Fibroblast of peridontal ligament (primary cell): ENCODE data around the gene SPOUT1.

ENCODE experiments used
- DNase-seq: peaks from one replicate; pipeline ENCODE4 v3.0.0-alpha.2; 2010; ENCODE audit errors: extremely low read depth

SPOUT1 gene

DNA sequence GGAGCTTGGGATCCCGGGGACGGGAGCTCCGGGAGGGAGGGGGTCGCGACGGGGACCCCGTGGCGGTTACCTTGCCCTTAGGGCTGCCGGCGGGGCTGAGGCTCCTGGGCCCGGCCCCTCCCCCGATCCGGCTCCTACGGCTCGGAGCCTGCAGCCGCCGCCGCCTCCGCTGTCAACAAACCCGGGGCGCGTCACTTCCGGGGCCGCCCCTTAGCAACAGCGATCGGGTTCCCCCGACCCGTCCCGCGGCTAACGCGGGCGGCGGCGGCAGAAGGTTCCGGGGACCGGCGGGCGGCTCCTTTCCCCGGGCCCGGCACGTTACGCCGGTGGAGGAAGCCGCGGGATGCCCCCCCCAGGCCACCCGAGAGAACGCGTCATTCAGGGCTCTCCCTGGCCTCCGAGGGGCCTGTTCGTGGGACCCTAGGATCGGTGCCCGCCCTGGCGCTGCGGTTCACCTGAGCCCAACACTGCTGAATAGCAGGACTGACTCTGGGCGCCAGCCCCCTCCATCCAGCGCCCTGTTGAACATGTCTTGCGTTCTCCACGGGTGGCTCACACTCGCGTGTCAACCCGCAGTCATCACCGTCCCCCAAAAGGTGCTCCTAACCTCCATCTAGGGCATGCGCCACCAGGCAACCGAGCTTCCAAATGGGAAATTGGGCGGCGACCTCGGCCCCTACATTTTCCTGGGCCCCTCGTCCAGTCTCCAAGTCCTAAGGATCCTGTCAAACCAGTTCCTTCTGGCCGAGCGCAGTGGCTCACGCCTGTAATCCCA, 57.7 kb downstream of the SPOUT1 start, which contains the start of gene ZER1:
ZER1 (minus strand) TSS at position 183 of the 775 bp plus-strand sequence. CDS start 16,362 bp downstream, outside the sequence.
- DNase-seq, result peak; percentile 79

DNA sequence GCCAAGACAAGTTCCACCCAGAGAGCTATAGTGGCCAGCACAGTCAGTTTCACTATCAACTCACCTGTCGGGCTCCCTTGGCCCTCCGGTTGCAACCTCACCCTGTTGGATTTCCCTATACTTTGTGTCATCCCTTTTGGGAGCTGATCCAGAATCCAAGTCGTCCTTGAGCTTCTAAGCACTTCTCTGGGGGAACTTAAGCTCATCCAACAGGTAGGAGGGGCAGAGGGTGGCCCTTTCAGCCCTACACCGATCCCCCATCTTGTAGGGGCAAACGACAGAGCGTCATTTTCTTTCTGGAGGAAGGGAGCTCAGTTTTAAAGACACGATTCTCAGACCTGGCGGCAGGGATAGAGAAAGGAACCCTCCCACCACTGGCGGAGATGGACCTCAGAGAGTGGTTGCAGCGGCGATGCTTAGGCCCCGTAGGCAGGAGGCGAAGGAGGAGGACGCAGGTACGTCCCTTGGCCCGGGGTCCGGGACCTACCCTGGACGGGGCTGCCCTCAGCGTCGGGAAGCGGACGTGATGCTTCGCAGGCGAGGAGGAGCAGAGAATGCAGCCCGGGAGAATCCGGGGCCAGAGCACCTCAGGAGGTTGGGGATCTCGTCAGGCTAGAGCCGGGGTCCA, 58.4 kb downstream of the SPOUT1 start:
- peak; percentile 9 for DNase-seq

DNA sequence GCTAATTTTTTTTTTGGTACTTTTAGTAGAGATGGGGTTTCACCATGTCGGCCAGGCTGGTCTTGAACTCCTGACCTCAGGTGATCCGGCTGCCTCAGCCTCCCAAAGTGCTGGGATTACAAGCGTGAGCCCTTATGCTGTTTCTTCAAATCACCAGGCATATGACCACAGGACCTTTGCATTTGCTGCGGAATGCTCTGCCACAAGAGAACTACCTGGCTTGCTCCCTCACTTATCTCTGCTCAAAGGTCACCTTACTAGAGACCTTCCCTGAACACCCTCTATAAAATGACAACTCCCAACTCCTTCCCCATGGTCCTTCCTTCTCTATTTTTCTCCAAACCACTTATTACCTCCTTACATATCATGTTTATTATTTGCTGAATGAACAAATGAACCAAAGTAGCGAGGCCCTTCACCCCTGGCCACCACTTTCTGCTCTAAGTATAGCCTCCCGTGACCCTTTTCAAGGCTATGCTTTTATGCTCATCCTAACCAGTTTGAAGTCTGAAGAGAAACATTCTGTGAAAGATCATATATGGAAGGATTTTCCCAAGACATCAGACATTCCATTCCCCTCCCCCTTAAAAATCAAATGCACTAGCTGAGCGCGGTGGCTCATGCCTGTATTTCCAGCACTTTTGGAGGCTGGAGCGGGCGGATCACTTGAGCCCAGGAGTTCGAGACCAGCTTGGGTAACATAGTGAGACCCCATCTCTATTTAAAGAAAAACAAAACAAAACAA, 59.1 kb downstream of the SPOUT1 start:
- DNase-seq, result no peak
